Astrocyte of the cerebellum (primary cell): ENCODE measurements around the gene TBX5.

ENCODE experiments used
- DNase-seq: peaks from one replicate; pipeline ENCODE4 v3.0.0-alpha.2; 2011; ENCODE audit warnings: low read depth
- H3K4me3 ChIP-seq: 2 replicates; pipeline ENCODE4 v1.5.1; 2011; ENCODE audit warnings: mild to moderate bottlenecking, low read depth, low read length, moderate library complexity
- CTCF ChIP-seq: IDR thresholded peaks from 2 replicates; pipeline ENCODE4 v1.5.1; 2012; ENCODE audit warnings: low read length, low read depth, moderate library complexity, mild to moderate bottlenecking; ENCODE audit errors: missing control alignments
- in situ Hi-C: cut with HindIII; loops from 2 replicates; pipeline ENCODE4 v1.10.0; 2017; ENCODE audit warnings: low sequenced_read_pairs

The TBX5 gene

GRCh38 chr12:114401328-114402083 is 4.4 kb downstream of the TBX5 start:
- H3K4me3 ChIP-seq, result no peak overlapping the region
- TF ChIP-seq CTCF, result no peak
- in situ Hi-C loops, result no loop called here
- no peak for DNase-seq

GRCh38 chr12:114400925-114401324 is 5.0 kb downstream of the TBX5 start:
- no peak for TF ChIP-seq CTCF
- in situ Hi-C loops, result no loop called here
- no peak overlapping the region for H3K4me3 ChIP-seq
- DNase-seq, result no peak

GRCh38 chr12:114400361-114400811 is 5.6 kb downstream of the TBX5 start:
- in situ Hi-C loops, result no loop called here
- no peak overlapping the region for H3K4me3 ChIP-seq
- TF ChIP-seq CTCF, result no peak
- no peak for DNase-seq

GRCh38 chr12:114399664-114400211 is 6.2 kb downstream of the TBX5 start:
- H3K4me3 ChIP-seq, result no peak overlapping the region
- no peak for TF ChIP-seq CTCF
- no peak for DNase-seq
- in situ Hi-C loops, result no loop called here

- H3K4me3 ChIP-seq, result no peak overlapping the region
- no peak for TF ChIP-seq CTCF
- DNase-seq, result no peak
- in situ Hi-C loops, result no loop called here
Measured at GRCh38 chr12:114397978-114398881, 7.7 kb downstream of the TBX5 start.

- DNase-seq, result no peak
- TF ChIP-seq CTCF, result no peak
- in situ Hi-C loops, result no loop called here
- no peak overlapping the region for H3K4me3 ChIP-seq
Measured at GRCh38 chr12:114396869-114397719, 8.8 kb downstream of the TBX5 start.
